ENCODE results near the gene CLDN9. TPM values are rescaled to one million over a fixed set of nuclear protein-coding genes. Genes with fewer than 3 reads are reported as not detected.

The CLDN9 gene
- total and polyA plus RNA-seq, 10 donors: 0.06 to 1.7 (median 0.44) TPM

DNA sequence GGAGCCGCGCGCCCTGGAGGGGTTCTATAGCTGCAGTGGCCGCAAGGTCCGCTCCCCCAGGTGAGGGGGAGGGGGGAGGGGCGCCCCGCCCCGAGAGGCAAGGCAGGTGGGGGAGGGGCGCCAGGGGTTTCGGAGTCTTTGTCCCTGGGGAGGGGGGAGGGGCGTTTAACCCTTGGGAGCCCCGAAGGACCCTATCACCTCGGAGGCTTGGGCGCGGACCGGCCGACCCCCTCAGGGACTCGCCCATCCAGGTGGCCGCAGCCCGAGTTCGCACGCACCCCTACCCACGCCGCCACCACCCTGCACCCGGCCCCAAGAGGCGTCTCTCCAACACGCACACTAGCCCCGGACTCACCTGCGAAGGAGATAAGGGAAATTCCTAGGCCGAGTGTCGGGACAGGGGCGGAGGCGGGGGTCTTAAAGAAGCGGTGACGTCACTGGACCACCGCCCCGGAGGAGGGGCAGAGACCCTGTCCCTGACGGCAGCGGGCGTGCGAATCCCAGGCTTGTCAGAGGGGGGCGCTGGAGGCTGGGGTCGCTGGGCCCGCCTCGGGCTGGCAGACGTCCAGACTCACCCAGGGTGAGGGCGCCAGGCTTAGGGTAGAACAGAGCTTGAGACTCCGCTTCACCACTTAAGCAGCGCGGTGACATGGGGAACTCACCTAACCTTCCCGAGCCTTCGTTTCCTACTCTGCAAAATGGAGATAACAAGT, 5.2 kb downstream of the CLDN9 start, which contains the start of gene CLDN6:
Gene CLDN6 (minus strand): TSS at position 390 of the 713 bp plus-strand sequence. CDS start 2,162 bp downstream, outside the sequence.
- H3K4me1 ChIP-seq: peaks cover 28 to 56% (median 49%) of the 10 kb centered on the region in 6 donors
- intact Hi-C loops (cut with DNase I; ENCODE audit: low total_unique reads): no loop called here

GRCh38 chr16:3019594-3020246, 7.0 kb downstream of the CLDN9 start:
- Histone ChIP-seq H3K36me3 (no peaks in the 10 kb centered on the region), H3K27me3 (replicated peaks in 1 of 7) (peaks cover 0 to 45% (median 17%) of the 10 kb centered on the region in 7 donors), H3K27ac (peak overlapping the region in 5 of 8 donors; percentile 82 to 95 (median 94)), H3K4me3 (peak overlapping the region in 7 of 8 donors; percentile 56 to 86 (median 59)), H3K9me3 (no peaks in the 10 kb centered on the region), H3K4me1 (peaks cover 41 to 72% (median 64%) of the 10 kb centered on the region in 6 donors)
- DNase-seq: no peak
- intact Hi-C loops (cut with DNase I; ENCODE audit: low total_unique reads): no loop called here
- 29 to 53% (median 32%) methylated on average over 28 to 40 of the region's 40 CpGs for WGBS, 5 donors
- TF ChIP-seq, protein P1, sequence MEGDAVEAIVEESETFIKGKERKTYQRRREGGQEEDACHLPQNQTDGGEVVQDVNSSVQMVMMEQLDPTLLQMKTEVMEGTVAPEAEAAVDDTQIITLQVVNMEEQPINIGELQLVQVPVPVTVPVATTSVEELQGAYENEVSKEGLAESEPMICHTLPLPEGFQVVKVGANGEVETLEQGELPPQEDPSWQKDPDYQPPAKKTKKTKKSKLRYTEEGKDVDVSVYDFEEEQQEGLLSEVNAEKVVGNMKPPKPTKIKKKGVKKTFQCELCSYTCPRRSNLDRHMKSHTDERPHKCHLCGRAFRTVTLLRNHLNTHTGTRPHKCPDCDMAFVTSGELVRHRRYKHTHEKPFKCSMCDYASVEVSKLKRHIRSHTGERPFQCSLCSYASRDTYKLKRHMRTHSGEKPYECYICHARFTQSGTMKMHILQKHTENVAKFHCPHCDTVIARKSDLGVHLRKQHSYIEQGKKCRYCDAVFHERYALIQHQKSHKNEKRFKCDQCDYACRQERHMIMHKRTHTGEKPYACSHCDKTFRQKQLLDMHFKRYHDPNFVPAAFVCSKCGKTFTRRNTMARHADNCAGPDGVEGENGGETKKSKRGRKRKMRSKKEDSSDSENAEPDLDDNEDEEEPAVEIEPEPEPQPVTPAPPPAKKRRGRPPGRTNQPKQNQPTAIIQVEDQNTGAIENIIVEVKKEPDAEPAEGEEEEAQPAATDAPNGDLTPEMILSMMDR (IDR thresholded peaks at IDR 0.05 in 8 of 11, conservative IDR thresholded peaks at IDR 0.05 in 3 of 11): no peak
- no peak for TF ChIP-seq POLR2AphosphoS5 (IDR thresholded peaks at IDR 0.05)
- TF ChIP-seq POLR2A (IDR thresholded peaks at IDR 0.05): no peak

More for the DNA sequence above, 5.2 kb downstream of the CLDN9 start, which contains the start of gene CLDN6:
- H3K27me3 ChIP-seq (replicated peaks in 1 of 7): peaks cover 0 to 63% (median 30%) of the 10 kb centered on the region in 7 donors
- DNase-seq: no peak
- 9 to 16% (median 15%) methylated on average over 9 to 52 of the region's 52 CpGs for WGBS, 5 donors
- no peaks in the 10 kb centered on the region for H3K36me3 ChIP-seq
- no peak within 1 kb of the TSS for H3K4me3 ChIP-seq
- no peaks in the 10 kb centered on the region for H3K9me3 ChIP-seq
- TF ChIP-seq, protein P1 (IDR thresholded peaks at IDR 0.05 in 8 of 11, conservative IDR thresholded peaks at IDR 0.05 in 3 of 11): peak in 2 of 11 experiments; percentile 4 to 17
- no peak for TF ChIP-seq POLR2A (IDR thresholded peaks at IDR 0.05)
- TF ChIP-seq POLR2AphosphoS5 (IDR thresholded peaks at IDR 0.05): peak in 1 of 3 donors; percentile 27
- no peak within 1 kb of the TSS for H3K27ac ChIP-seq

- H3K36me3 ChIP-seq: peaks cover 0 to under 1% (median 0%) of the 10 kb centered on the region in 6 donors
- peak; percentile 94 for DNase-seq
- H3K4me1 ChIP-seq: peaks cover 41 to 77% (median 69%) of the 10 kb centered on the region in 6 donors
- H3K27me3 ChIP-seq (replicated peaks in 1 of 7): peaks cover 0 to 40% (median 17%) of the 10 kb centered on the region in 7 donors
- WGBS, 5 donors: 0 to 1% (median 0%) methylated on average over 10 to 49 of the region's 49 CpGs
- H3K27ac ChIP-seq: peak within 1 kb of the TSS; percentile 64 to 95 (median 94)
- peak; percentile 71 to 78 (median 76) for TF ChIP-seq POLR2AphosphoS5 (IDR thresholded peaks at IDR 0.05)
- TF ChIP-seq, protein P1 (IDR thresholded peaks at IDR 0.05 in 8 of 11, conservative IDR thresholded peaks at IDR 0.05 in 3 of 11): peak in 4 of 11 experiments; percentile 6 to 39 (median 28)
- TF ChIP-seq POLR2A (IDR thresholded peaks at IDR 0.05): no peak
- intact Hi-C loops (cut with DNase I; ENCODE audit: low total_unique reads): no loop called here
- H3K9me3 ChIP-seq: no peaks in the 10 kb centered on the region
- H3K4me3 ChIP-seq: peak within 1 kb of the TSS; percentile 47 to 86 (median 58)
Observed at GRCh38 chr16:3020247-3020603, 7.5 kb downstream of the CLDN9 start, which contains the start of gene TNFRSF12A. TNFRSF12A (plus strand) TSS chr16:3020368; CDS start chr16:3020398, 30 bp downstream.

Measured in spleen (tissue), 11 donors.